Suprapubic skin (tissue), 4 donors: Measurements from ENCODE around the gene AUTS2. TPM values are rescaled to one million over a fixed set of nuclear protein-coding genes. Genes with fewer than 3 reads are reported as not detected.

Source experiments
- DNase-seq, 2 donors: peaks; one replicate each; pipeline ENCODE4 v3.0.0-alpha.2; 2019; ENCODE audit warnings: low spot score in 2 of 2
- H3K27ac ChIP-seq: fragments of 200-600 bp; sonication (generic); one replicate; pipeline ENCODE4 v1.5.1; 2019
- H3K27me3 ChIP-seq: fragments of 200-600 bp; sonication (generic); one replicate; pipeline ENCODE4 v1.5.1; 2019
- H3K36me3 ChIP-seq: fragments of 200-600 bp; sonication (generic); one replicate; pipeline ENCODE4 v1.5.1; 2019
- H3K4me1 ChIP-seq: fragments of 200-600 bp; sonication (generic); one replicate; pipeline ENCODE4 v1.5.1; 2019
- H3K4me3 ChIP-seq: fragments of 200-600 bp; sonication (generic); one replicate; pipeline ENCODE4 v1.5.1; 2019; ENCODE audit warnings: mild to moderate bottlenecking
- H3K9me3 ChIP-seq: fragments of 200-600 bp; sonication (generic); one replicate; pipeline ENCODE4 v1.5.1; 2019
- CTCF ChIP-seq, 2 donors: fragments of 200-600 bp in 1 of 2; fragments of 450-650 bp in 1 of 2; sonication (generic) in 1 of 2; IDR thresholded peaks; one replicate each; pipeline ENCODE4 v1.5.1; 2016 to 2019; ENCODE audit warnings: antibody characterized with exemption in 2 of 2, mild to moderate bottlenecking in 1 of 2, moderate library complexity in 1 of 2
- EP300 ChIP-seq: sonication (generic); formaldehyde crosslinking; IDR thresholded peaks from one replicate; pipeline ENCODE4 v1.6.1; 2017; ENCODE audit warnings: antibody characterized with exemption
- POLR2A ChIP-seq, 2 donors: fragments of 450-650 bp; IDR thresholded peaks; one replicate each; pipeline ENCODE4 v1.6.1; 2017; ENCODE audit warnings: antibody characterized with exemption in 2 of 2, mild to moderate bottlenecking in 2 of 2, moderate library complexity in 2 of 2
- POLR2AphosphoS5 ChIP-seq, 3 donors: sonication (generic); formaldehyde crosslinking; IDR thresholded peaks; one replicate each; pipeline ENCODE4 v1.6.1; 2017; ENCODE audit warnings: antibody characterized with exemption in 3 of 3
- WGBS: methylation state at CpG from one replicate; pipeline ENCODE4 v1.1.5; 2018; 5-methylcytosine and 5-hydroxymethylcytosine counted together
- total RNA-seq, 4 donors: library from RNA; depleted of rRNA; stranded (reverse); fragments of >200 nt; gene quantifications; one replicate each; pipeline ENCODE4 v1.1.0, GENCODE V29; 2016

AUTS2 gene
- total RNA-seq, 4 donors from 2014 or later = 31.0 to 102 (median 56.4) TPM

GRCh38 chr7:70568674-70569334 is 970.5 kb downstream of the AUTS2 start:
- H3K9me3 ChIP-seq = no peaks in the 10 kb centered on the region
- TF ChIP-seq POLR2AphosphoS5 (IDR thresholded peaks at IDR 0.05) (no peak), CTCF (IDR thresholded peaks at IDR 0.05) (no peak), EP300 (no peak), POLR2A (IDR thresholded peaks at IDR 0.05) (no peak)
- no peak overlapping the region for H3K27ac ChIP-seq
- no peaks in the 10 kb centered on the region for H3K27me3 ChIP-seq
- H3K36me3 ChIP-seq = no peaks in the 10 kb centered on the region
- 92% methylated on average over 8 of the region's 8 CpGs for WGBS
- no peaks in the 10 kb centered on the region for H3K4me1 ChIP-seq
- DNase-seq = no peak
- no peak overlapping the region for H3K4me3 ChIP-seq

- Histone ChIP-seq H3K4me3 (no peak overlapping the region), H3K27ac (no peak overlapping the region), H3K36me3 (no peaks in the 10 kb centered on the region), H3K4me1 (no peaks in the 10 kb centered on the region), H3K9me3 (no peaks in the 10 kb centered on the region), H3K27me3 (no peaks in the 10 kb centered on the region)
- WGBS = 94% methylated on average over 4 of the region's 4 CpGs
- DNase-seq = no peak
- TF ChIP-seq POLR2AphosphoS5 (IDR thresholded peaks at IDR 0.05) (no peak), EP300 (no peak), POLR2A (IDR thresholded peaks at IDR 0.05) (no peak)
Observed at GRCh38 chr7:70569335-70569819, 971.1 kb downstream of the AUTS2 start.

GRCh38 chr7:70570029-70570428 is 971.8 kb downstream of the AUTS2 start:
- TF ChIP-seq POLR2AphosphoS5 (IDR thresholded peaks at IDR 0.05) = no peak
- no peak for TF ChIP-seq CTCF (IDR thresholded peaks at IDR 0.05)
- TF ChIP-seq EP300 = no peak
- TF ChIP-seq POLR2A (IDR thresholded peaks at IDR 0.05) = no peak
- 94% methylated on average over 4 of the region's 4 CpGs for WGBS
- no peaks in the 10 kb centered on the region for H3K9me3 ChIP-seq
- H3K4me1 ChIP-seq = peaks cover 4% of the 10 kb centered on the region
- no peaks in the 10 kb centered on the region for H3K36me3 ChIP-seq
- H3K27ac ChIP-seq = no peak overlapping the region
- DNase-seq = no peak
- no peaks in the 10 kb centered on the region for H3K27me3 ChIP-seq
- no peak overlapping the region for H3K4me3 ChIP-seq

- H3K4me3 ChIP-seq = no peak overlapping the region
- no peaks in the 10 kb centered on the region for H3K27me3 ChIP-seq
- H3K27ac ChIP-seq = no peak overlapping the region
- no peaks in the 10 kb centered on the region for H3K9me3 ChIP-seq
- WGBS = 89% methylated on average over 3 of the region's 3 CpGs
- no peak for DNase-seq
- H3K36me3 ChIP-seq = no peaks in the 10 kb centered on the region
- TF ChIP-seq EP300 = no peak
- no peak for TF ChIP-seq POLR2A (IDR thresholded peaks at IDR 0.05)
- TF ChIP-seq POLR2AphosphoS5 (IDR thresholded peaks at IDR 0.05) = no peak
- no peak for TF ChIP-seq CTCF (IDR thresholded peaks at IDR 0.05)
- peaks cover 8% of the 10 kb centered on the region for H3K4me1 ChIP-seq
Observed at GRCh38 chr7:70570961-70571360, 972.7 kb downstream of the AUTS2 start.

GRCh38 chr7:70571403-70571934 is 973.2 kb downstream of the AUTS2 start:
- H3K36me3 ChIP-seq = no peaks in the 10 kb centered on the region
- DNase-seq = no peak
- H3K4me1 ChIP-seq = peaks cover 8% of the 10 kb centered on the region
- no peak overlapping the region for H3K27ac ChIP-seq
- no peak for TF ChIP-seq EP300
- TF ChIP-seq POLR2AphosphoS5 (IDR thresholded peaks at IDR 0.05) = no peak
- TF ChIP-seq CTCF (IDR thresholded peaks at IDR 0.05) = no peak
- TF ChIP-seq POLR2A (IDR thresholded peaks at IDR 0.05) = no peak
- no peaks in the 10 kb centered on the region for H3K27me3 ChIP-seq
- no peaks in the 10 kb centered on the region for H3K9me3 ChIP-seq
- no peak overlapping the region for H3K4me3 ChIP-seq
- 100% methylated on average over 3 of the region's 5 CpGs for WGBS
